HCT116 (cell line): Measurements from ENCODE around the gene POU3F1. TPM values are rescaled to one million over a fixed set of nuclear protein-coding genes. Genes with fewer than 3 reads are reported as not detected.

Source experiments
- ATAC-seq: fragments of 200-7000 bp; cut with Tn5 transposase; 2 replicates; pipeline ENCODE4 v1.9.1; 2020; ENCODE audit warnings: mild to moderate bottlenecking, moderate library complexity
- BruUV-seq: library from RNA; stranded (reverse); fragments of 400-500 nt; replicated peaks from 2 replicates; lab custom pipeline; 2021; lab: Mats Ljungman, UMichigan
- CTCF ChIA-PET: fragments of 300-600 bp; sonication (Branson Sonifier 250); formaldehyde crosslinking; loops from one replicate; lab custom pipeline; 2021; ENCODE audit warnings: antibody characterized with exemption; lab: Charles Lee
- POLR2A ChIA-PET: fragments of 300-600, 350-600 bp; sonication (Branson Sonifier 250); formaldehyde crosslinking; loops from one replicate; lab custom pipeline; 2021; ENCODE audit warnings: antibody characterized with exemption; lab: Charles Lee
- RAD21 ChIA-PET, 2 experiments: fragments of 300-600 bp; sonication (Branson Sonifier 250); formaldehyde crosslinking; loops; one replicate each; lab custom pipeline; 2023; ENCODE audit warnings: low total read pairs in 2 of 2; ENCODE audit not compliant: uncharacterized antibody in 2 of 2, unreplicated experiment in 2 of 2, low non-redundant PET in 1 of 2; lab: Charles Lee
- DNase-seq: peaks from one replicate; pipeline ENCODE4 v3.0.0-alpha.2; 2010; ENCODE audit warnings: low read depth, low spot score
- H2AFZ ChIP-seq: fragments of 200-600 bp; shearing (Covaris generic), sonication (generic); 2 replicates; pipeline ENCODE4 v1.6.1; 2017; ENCODE audit warnings: low read depth, mixed run types, mixed read lengths, antibody characterized with exemption, low read length; ENCODE audit not compliant: poor library complexity, severe bottlenecking
- H3K27ac ChIP-seq: 2 replicates; pipeline ENCODE4 v1.5.1; 2012; ENCODE audit warnings: low read depth, low read length
- H3K27me3 ChIP-seq: fragments of 200-600 bp; sonication (generic); 2 replicates; pipeline ENCODE4 v1.6.1; 2016; ENCODE audit warnings: mixed run types, low read length, mixed read lengths; ENCODE audit not compliant: insufficient read depth
- H3K36me3 ChIP-seq, 2 experiments: fragments of 200-500 bp in 1 of 2; fragments of 200-600 bp in 1 of 2; sonication (Bioruptor generic) in 1 of 2; sonication (generic) in 1 of 2; 2 replicates each; pipeline versions ENCODE4 v1.5.1 to v1.6.1; 2014 to 2016; ENCODE audit warnings: low read length in 2 of 2, inconsistent platforms in 1 of 2, mixed read lengths in 1 of 2, mixed run types in 1 of 2; ENCODE audit not compliant: insufficient read depth in 2 of 2, control insufficient read depth in 1 of 2
- H3K4me1 ChIP-seq, 2 experiments: fragments of 200-600 bp in 1 of 2; sonication (generic) in 1 of 2; 2 replicates each; pipeline versions ENCODE4 v1.5.1 to v1.6.1; 2012 to 2017; ENCODE audit warnings: low read length in 2 of 2, inconsistent platforms in 1 of 2, mild to moderate bottlenecking in 1 of 2, mixed read lengths in 1 of 2, mixed run types in 1 of 2, moderate library complexity in 1 of 2; ENCODE audit not compliant: insufficient read depth in 2 of 2, control insufficient read depth in 1 of 2
- H3K4me2 ChIP-seq: fragments of 200-600 bp; sonication (generic); 2 replicates; pipeline ENCODE4 v1.6.1; 2017; ENCODE audit warnings: mixed run types, low read length, mixed read lengths
- H3K4me3 ChIP-seq, 2 experiments: fragments of 200-600 bp in 1 of 2; sonication (generic) in 1 of 2; replicated peaks in 1 of 2; 2 replicates each; pipeline ENCODE4 v1.5.1; 2011 to 2016; ENCODE audit warnings: low read length in 2 of 2, control low read depth in 1 of 2, low read depth in 1 of 2, mild to moderate bottlenecking in 1 of 2, mixed read lengths in 1 of 2, mixed run types in 1 of 2
- H3K79me2 ChIP-seq: fragments of 200-600 bp; sonication (generic); 2 replicates; pipeline ENCODE4 v1.6.1; 2017; ENCODE audit warnings: mild to moderate bottlenecking, mixed run types, low read length, moderate library complexity, mixed read lengths; ENCODE audit not compliant: insufficient read depth
- H3K9ac ChIP-seq: fragments of 200-600 bp; sonication (generic); 2 replicates; pipeline ENCODE4 v1.6.1; 2016; ENCODE audit warnings: low read length, mixed read lengths
- H3K9me2 ChIP-seq: fragments of 200-600 bp; sonication (generic), shearing (Covaris generic); 2 replicates; pipeline ENCODE4 v1.6.1; 2017; ENCODE audit warnings: mixed run types, mild to moderate bottlenecking, moderate library complexity; ENCODE audit not compliant: insufficient read depth
- H3K9me3 ChIP-seq, 2 experiments: fragments of 200-500 bp in 1 of 2; fragments of 200-600 bp in 1 of 2; sonication (Bioruptor generic) in 1 of 2; sonication (generic) in 1 of 2; 2 replicates each; pipeline ENCODE4 v1.6.1; 2014 to 2017; ENCODE audit warnings: low read length in 2 of 2, mixed read lengths in 2 of 2, inconsistent platforms in 1 of 2, low read depth in 1 of 2, mild to moderate bottlenecking in 1 of 2, mixed run types in 1 of 2, moderate library complexity in 1 of 2; ENCODE audit not compliant: control insufficient read depth in 1 of 2, insufficient read depth in 1 of 2
- H4K20me1 ChIP-seq: fragments of 200-600 bp; sonication (generic), shearing (Covaris generic); 2 replicates; pipeline ENCODE4 v1.6.1; 2017; ENCODE audit warnings: mixed run types, mild to moderate bottlenecking, moderate library complexity; ENCODE audit not compliant: insufficient read depth
- CTCF ChIP-seq, 3 experiments: fragments of 200-600 bp in 1 of 3; sonication (generic) in 1 of 3; IDR thresholded peaks in 2 of 3; conservative IDR thresholded peaks in 1 of 3; 2 replicates each; pipeline ENCODE4 v1.5.1; 2012 to 2017; ENCODE audit warnings: low read depth in 2 of 3, low read length in 2 of 3, antibody characterized with exemption in 1 of 3, borderline replicate concordance in 1 of 3, control low read depth in 1 of 3, mild to moderate bottlenecking in 1 of 3, mixed read lengths in 1 of 3, mixed run types in 1 of 3, moderate library complexity in 1 of 3; ENCODE audit not compliant: insufficient read depth in 1 of 3
- EGR1 ChIP-seq: IDR thresholded peaks from 2 replicates; pipeline ENCODE4 v1.6.1; 2012; ENCODE audit warnings: low read depth
- ELF1 ChIP-seq: IDR thresholded peaks from 2 replicates; pipeline ENCODE4 v1.6.1; 2012; ENCODE audit warnings: low read depth, borderline replicate concordance
- EZH2 ChIP-seq: fragments of 200-600 bp; sonication (generic); IDR thresholded peaks from 2 replicates; pipeline ENCODE4 v1.6.1; 2017; ENCODE audit warnings: antibody characterized with exemption, mixed run types
- EZH2phosphoT487 ChIP-seq: fragments of 200-600 bp; IDR thresholded peaks from 2 replicates; pipeline ENCODE4 v1.6.1; 2018; ENCODE audit warnings: antibody characterized with exemption, borderline replicate concordance
- FOSL1 ChIP-seq: IDR thresholded peaks from 2 replicates; pipeline ENCODE4 v1.6.1; 2012; ENCODE audit warnings: low read depth
- JUND ChIP-seq: IDR thresholded peaks from 2 replicates; pipeline ENCODE4 v1.6.1; 2012
- MAX ChIP-seq: IDR thresholded peaks from 2 replicates; pipeline ENCODE4 v1.6.1; 2012
- RAD21 ChIP-seq: IDR thresholded peaks from 2 replicates; pipeline ENCODE4 v1.6.1; 2012; ENCODE audit warnings: low read depth, mild to moderate bottlenecking
- SIN3A ChIP-seq: IDR thresholded peaks from 2 replicates; pipeline ENCODE4 v1.6.1; 2012; ENCODE audit warnings: low read depth
- YY1 ChIP-seq: IDR thresholded peaks from 2 replicates; pipeline ENCODE4 v1.6.1; 2011; ENCODE audit warnings: low read length, low read depth, moderate library complexity, mild to moderate bottlenecking; ENCODE audit not compliant: insufficient replicate concordance; ENCODE audit errors: extremely low read depth
- ZBTB33 ChIP-seq: IDR thresholded peaks from 2 replicates; pipeline ENCODE4 v1.6.1; 2011; ENCODE audit warnings: mild to moderate bottlenecking, low read length, moderate library complexity; ENCODE audit not compliant: insufficient replicate concordance; ENCODE audit errors: extremely low read depth
- ZNF274 ChIP-seq: fragments of 200-500 bp; sonication (Bioruptor generic); IDR thresholded peaks from 2 replicates; pipeline ENCODE4 v1.6.1; 2014; ENCODE audit warnings: mild to moderate bottlenecking, low read depth, low read length, inconsistent platforms
- intact Hi-C: fragments of 100-400 bp; cut with micrococcal nuclease; formaldehyde crosslinking; loops from 2 replicates; pipeline ENCODE4 v1.10.0; 2022
- total RNA-seq: library from RNA; stranded (reverse); gene quantifications from one replicate; pipeline ENCODE4 v1.2.1, GENCODE V29; 2021; ENCODE audit not compliant: unreplicated experiment

POU3F1 gene
- total RNA-seq, 1 experiment from 2014 or later = not detected

GRCh38 chr1:38018864-38019343 lies 27.7 kb downstream of the POU3F1 start (continued):
- TF ChIP-seq CTCF (IDR thresholded peaks at IDR 0.05 in 2 of 3, conservative IDR thresholded peaks at IDR 0.05 in 1 of 3; ENCODE audit: borderline replicate concordance in 1 of 3, insufficient read depth in 1 of 3, low read depth in 2 of 3, low read length in 2 of 3) (peak; percentile 58 to 78 (median 65)), ZBTB33 (no peak)

- ChIA-PET CTCF (interaction anchor here (0.6 kb wide), 1 partner anchor 26 kb away, joined by 3 read pairs; no protein-coding TSS in a partner anchor), RAD21 (no interaction called here), POLR2A (no interaction called here)
- no peak overlapping the region for H2AFZ ChIP-seq
- H3K4me2 ChIP-seq = no peak overlapping the region
- ATAC-seq = no peak
- DNase-seq = no peak
- peaks cover 13 to 24% of the 10 kb centered on the region in 2 experiments; a peak in 3 of 4 replicates for H3K4me1 ChIP-seq
- no TSS peak for BruUV-seq
- peak overlapping the region; percentile 41; the same call in 1 of the 2 replicates for H3K27ac ChIP-seq
- no peak overlapping the region for H3K4me3 ChIP-seq
- H3K36me3 ChIP-seq = peaks cover 37 to 61% of the 10 kb centered on the region in 2 experiments
- peaks cover 82% of the 10 kb centered on the region for H3K79me2 ChIP-seq
- peaks cover 3% of the 10 kb centered on the region; the same call in 1 of the 2 replicates for H4K20me1 ChIP-seq
- H3K27me3 ChIP-seq = no peaks in the 10 kb centered on the region
- H3K9ac ChIP-seq = no peak overlapping the region
- no peaks in the 10 kb centered on the region for H3K9me3 ChIP-seq
- no peaks in the 10 kb centered on the region for H3K9me2 ChIP-seq
- intact Hi-C loops = no loop called here
- TF ChIP-seq ZNF274 (no peak), SIN3A (no peak), ELF1 (no peak), MAX (no peak), FOSL1 (no peak), EZH2 (no peak), RAD21 (no peak), JUND (no peak), EZH2phosphoT487 (no peak), YY1 (no peak), CTCF (IDR thresholded peaks at IDR 0.05 in 2 of 3, conservative IDR thresholded peaks at IDR 0.05 in 1 of 3; ENCODE audit: borderline replicate concordance in 1 of 3, insufficient read depth in 1 of 3, low read depth in 2 of 3, low read length in 2 of 3) (no peak), EGR1 (no peak), ZBTB33 (no peak)
Measured at GRCh38 chr1:38015978-38016725, 30.4 kb downstream of the POU3F1 start.
